GM21526 (cell line): Measurements from ENCODE around the gene RPS14.
A peak's percentile ranks its signal among the peaks of the same experiment; 100 is the strongest.
"Not testable (repeated sequence)": the region's sequence is repeated elsewhere in the genome, so short reads cannot be mapped to it uniquely, and the experiment has no call there.

Source experiments
- ATAC-seq: cut with Tn5 transposase; IDR thresholded peaks from one replicate; pipeline ENCODE4 v1.9.1; 2021; ENCODE audit warnings: moderate library complexity; ENCODE audit not compliant: unreplicated experiment, low FRiP score

RPS14 gene

DNA sequence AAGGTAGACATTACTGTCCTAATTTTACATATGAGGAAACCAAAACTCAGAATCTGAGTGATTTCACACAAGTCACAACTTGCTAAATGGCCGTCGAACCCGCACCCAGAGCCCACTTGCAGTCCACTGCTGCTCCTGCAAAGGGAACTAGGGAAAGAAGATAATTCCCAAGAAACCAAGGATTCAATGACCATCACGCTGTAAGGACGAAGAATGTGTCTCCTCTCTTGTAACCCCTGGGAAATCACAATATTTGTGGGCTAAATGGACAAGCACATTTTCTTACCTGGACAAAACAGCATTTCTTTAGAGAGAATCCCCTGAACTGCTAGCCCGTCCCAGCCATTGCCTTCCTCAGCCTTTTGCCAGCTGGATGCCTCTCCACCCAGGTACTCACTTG, 2.4 kb downstream of the RPS14 start:
- no peak for ATAC-seq

DNA sequence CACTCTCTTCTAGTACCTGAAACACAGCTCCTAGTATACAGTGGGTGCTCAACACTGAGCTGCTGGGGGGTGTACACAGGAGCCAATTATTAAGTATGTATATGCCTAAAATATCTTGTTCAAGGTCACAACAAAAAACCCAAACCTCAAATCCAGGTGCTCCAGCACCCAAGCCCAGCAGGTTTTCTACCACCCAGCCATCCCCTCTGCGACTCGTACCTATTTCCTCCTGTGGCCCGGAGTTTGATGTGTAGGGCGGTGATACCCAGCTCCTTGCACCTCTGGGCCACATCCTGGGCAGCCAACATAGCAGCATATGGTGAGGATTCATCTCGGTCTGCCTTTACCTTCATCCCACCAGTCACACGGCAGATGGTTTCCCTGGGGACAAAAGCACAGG, 3.0 kb downstream of the RPS14 start:
- ATAC-seq = no peak

DNA sequence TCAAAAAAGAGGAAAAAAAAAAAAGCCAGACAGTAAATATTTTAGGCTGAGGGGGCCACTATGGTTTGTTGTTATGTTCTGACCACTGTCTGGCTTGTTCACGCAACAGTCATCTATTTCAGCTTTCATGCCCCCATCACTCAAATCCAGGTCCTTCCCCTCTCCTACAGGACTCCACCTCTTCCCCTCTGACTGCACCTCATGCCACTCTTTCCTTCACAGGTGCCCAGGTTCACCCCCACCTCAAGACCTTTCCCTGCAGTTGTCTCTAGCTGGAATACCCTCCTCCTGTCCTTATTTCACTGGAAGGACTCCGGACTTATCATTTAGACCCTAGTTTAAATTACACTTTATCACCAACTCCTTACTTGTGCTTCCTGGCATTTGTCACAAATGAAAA, 3.5 kb downstream of the RPS14 start:
- ATAC-seq = no peak

GRCh38 chr5:150444770-150445169, 4.8 kb downstream of the RPS14 start:
- no peak for ATAC-seq

- no peak for ATAC-seq
Observed at GRCh38 chr5:150443242-150444075, 6.1 kb downstream of the RPS14 start.

DNA sequence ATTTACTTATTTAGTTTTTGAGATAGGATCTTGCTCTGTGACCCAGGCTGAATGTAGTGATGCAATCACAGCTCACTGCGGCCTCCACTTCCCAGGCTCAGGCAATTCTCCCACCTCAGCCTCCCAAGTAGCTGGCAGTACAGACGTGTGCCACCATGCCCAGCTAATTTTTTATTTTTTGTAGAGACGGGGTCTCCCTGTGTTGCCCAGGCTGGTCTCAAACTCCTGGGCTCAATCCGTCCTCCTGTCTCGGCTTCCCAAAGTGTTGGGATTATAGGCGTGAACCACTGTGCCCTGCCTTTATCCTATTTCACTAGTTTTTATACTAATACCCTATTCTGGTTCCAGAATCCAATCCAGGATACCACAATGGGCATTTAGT, 6.8 kb downstream of the RPS14 start:
- no peak for ATAC-seq

GRCh38 chr5:150441813-150442698, 7.5 kb downstream of the RPS14 start:
- no peak for ATAC-seq

DNA sequence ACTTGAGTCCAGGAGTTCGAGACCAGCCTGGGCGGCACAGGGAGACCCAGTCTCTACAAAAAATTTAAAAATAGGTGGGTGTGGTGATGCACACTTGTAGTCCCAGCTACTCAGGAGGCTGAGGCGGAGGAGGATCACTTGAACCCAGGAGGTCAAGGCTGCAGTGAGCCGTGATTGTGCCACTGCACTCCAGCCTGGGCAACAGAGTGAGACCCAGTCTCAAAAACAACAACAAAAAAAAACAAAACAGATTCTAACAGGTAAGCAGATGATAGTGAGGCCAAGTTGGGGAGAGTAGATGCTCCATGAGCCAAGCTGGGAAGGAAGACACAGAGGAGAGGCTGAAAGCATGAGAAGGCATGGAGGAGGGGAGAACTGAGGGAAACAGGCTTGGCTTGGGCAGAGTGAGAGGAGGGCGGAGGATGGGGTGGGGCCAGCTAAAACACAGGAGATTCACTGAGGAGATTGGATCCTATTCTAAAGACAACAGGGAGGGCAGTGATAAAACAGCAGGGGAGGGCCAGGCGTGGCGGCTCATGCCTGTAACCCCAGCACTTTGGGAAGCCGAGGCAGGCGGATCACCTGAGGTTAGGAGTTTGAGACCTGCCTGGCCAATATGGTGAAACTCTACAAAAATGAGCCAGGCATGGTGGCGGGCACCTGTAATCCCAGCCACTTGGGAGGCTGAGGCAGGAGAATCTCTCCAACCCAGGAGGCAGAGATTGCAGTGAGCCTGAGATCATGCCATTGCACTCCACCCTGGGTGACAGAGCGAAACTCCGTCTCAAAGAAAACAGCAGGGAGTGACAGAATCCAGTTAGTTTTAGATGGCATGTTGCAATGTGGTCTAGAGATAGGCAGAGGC, 8.4 kb downstream of the RPS14 start:
- ATAC-seq = no peak

DNA sequence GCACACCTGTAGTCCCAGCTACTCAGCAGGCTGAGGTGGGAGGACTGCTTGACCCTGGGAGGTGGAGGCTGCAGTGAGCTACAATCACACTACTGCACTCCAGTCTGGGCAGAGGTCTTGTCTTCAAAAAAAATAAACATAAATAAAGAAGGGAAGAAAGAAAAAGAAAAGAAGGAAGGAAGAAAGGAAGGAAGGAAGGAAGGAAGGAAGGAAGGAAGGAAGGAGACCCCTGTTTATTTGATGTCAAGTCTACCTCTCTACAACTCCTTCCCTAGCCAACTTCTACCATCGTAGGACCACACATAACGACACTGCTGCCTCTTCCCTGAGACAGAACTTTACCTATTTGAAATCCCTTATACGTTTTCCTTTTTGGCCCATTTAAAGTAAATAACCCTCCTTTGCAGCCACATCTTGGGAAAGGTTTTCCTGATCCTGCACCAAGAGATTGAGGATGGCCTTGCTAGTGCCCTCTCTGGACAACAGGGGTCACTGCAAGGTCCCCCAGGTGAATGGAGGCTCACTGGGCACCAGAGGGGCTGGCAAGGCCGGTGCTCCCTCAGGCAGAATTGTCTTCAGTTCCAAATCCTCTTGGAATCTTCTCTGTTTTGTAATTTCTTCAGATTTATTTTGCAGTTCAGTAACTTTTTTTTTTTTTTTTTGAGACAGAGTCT, 10.5 kb downstream of the RPS14 start:
- no peak for ATAC-seq

- peak; percentile 93 for ATAC-seq
Observed at GRCh38 chr5:150436141-150436680, 13.3 kb downstream of the RPS14 start.

DNA sequence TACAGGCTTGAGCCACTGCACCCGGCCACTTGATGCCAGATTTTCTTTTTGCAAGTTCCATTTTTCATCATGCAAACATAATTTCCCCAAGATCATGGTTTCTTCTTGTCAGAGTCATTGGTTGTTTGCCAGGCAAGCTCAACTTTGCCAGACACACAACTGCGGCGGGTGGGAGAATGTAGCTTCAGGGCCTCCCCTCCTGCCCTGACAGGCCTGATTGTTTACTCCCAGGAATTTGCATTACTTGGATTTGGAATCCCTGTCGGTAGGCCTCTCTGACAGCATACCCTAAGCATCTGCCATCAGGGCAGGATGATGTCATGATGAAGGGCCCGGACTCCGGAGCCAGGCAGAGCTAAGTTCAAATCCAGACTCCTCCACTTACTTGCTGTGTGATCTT, 15.1 kb downstream of the RPS14 start:
- no peak for ATAC-seq

- no peak for ATAC-seq
Observed at GRCh38 chr5:150431574-150431973, 18.0 kb downstream of the RPS14 start.

- no peak for ATAC-seq
Observed at GRCh38 chr5:150431048-150431447, 18.5 kb downstream of the RPS14 start.

GRCh38 chr5:150429410-150429873, 20.1 kb downstream of the RPS14 start:
- no peak for ATAC-seq

DNA sequence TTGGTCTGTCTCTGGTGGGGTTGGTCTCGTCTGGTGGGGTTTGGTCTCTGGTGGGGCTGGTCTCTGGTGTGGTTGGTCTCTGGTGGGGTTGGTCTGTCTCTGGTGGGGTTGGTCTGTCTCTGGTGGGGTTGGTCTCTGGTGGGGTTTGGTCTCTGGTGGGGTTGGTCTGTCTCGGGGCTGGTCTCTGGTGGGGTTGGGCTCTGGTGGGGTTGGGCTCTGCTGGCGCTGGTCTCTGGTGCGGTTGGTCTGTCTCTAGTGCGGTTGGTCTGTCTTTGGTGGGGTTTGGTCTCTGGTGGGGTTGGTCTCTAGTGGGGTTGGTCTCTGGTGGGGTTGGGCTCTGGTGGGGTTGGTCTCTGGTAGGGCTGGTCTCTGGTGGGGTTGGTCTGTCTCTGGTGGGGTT, 20.6 kb downstream of the RPS14 start:
- no peak for ATAC-seq

- no peak for ATAC-seq
Observed at GRCh38 chr5:150428106-150428876, 21.2 kb downstream of the RPS14 start.

GRCh38 chr5:150426165-150426564, 23.4 kb downstream of the RPS14 start:
- not testable (repeated sequence) for ATAC-seq

GRCh38 chr5:150422758-150423157, 26.8 kb downstream of the RPS14 start:
- ATAC-seq = no peak

- ATAC-seq = no peak
Observed at GRCh38 chr5:150422075-150422474, 27.5 kb downstream of the RPS14 start.
